Loucy (cell line): Measurements from ENCODE around the gene ADCYAP1.

Experiments used
- EZH2phosphoT487 ChIP-seq: fragments of 200-600 bp; IDR thresholded peaks from 2 replicates; pipeline ENCODE4 v1.6.1; 2018; ENCODE audit warnings: antibody characterized with exemption, mild to moderate bottlenecking, moderate library complexity, borderline replicate concordance
- TF ChIP-seq, protein P1 (sequence below): fragments of 200-600 bp; sonication (generic); conservative IDR thresholded peaks from 2 replicates; pipeline ENCODE4 v1.5.1; 2014; ENCODE audit warnings: mild to moderate bottlenecking, antibody characterized with exemption, low read length

DNA sequence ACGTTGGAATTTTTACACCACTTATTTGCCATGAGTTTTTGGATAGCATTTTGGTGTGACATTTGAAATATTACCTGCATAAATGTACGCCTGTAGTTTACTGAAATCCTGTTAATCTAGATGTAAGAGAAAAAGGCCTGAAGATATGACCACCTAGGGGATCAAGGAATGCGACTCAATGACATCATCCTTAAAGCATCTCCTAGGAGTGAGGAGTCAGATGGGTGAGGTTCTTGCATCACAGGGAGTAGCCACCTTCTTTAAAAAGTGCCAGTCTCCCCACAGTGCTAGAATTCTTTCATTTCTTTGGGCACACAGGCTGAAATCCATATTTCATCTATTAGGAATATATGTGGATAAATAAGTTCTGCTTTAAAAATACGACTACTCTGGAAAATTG is 34.5 kb downstream of the ADCYAP1 start:
- TF ChIP-seq, protein P1, sequence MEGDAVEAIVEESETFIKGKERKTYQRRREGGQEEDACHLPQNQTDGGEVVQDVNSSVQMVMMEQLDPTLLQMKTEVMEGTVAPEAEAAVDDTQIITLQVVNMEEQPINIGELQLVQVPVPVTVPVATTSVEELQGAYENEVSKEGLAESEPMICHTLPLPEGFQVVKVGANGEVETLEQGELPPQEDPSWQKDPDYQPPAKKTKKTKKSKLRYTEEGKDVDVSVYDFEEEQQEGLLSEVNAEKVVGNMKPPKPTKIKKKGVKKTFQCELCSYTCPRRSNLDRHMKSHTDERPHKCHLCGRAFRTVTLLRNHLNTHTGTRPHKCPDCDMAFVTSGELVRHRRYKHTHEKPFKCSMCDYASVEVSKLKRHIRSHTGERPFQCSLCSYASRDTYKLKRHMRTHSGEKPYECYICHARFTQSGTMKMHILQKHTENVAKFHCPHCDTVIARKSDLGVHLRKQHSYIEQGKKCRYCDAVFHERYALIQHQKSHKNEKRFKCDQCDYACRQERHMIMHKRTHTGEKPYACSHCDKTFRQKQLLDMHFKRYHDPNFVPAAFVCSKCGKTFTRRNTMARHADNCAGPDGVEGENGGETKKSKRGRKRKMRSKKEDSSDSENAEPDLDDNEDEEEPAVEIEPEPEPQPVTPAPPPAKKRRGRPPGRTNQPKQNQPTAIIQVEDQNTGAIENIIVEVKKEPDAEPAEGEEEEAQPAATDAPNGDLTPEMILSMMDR: no peak
- no peak for TF ChIP-seq EZH2phosphoT487
